B cell (primary cell): ENCODE results near the gene APIP. TPM values are rescaled to one million over a fixed set of nuclear protein-coding genes. Genes with fewer than 3 reads are reported as not detected.

Experiments
- ATAC-seq: fragments of 200-7000 bp; cut with Tn5 transposase; one replicate; pipeline ENCODE4 v1.10.0; 2021; ENCODE audit warnings: low read depth, mild to moderate bottlenecking, moderate number of reproducible peaks, moderate library complexity
- CTCF ChIA-PET: fragments of 350-600 bp; sonication (Branson Sonifier 250); formaldehyde crosslinking; loops from one replicate; lab custom pipeline; 2021; ENCODE audit warnings: antibody characterized with exemption, inconsistent platforms; lab: Charles Lee
- POLR2A ChIA-PET: fragments of 350-600 bp; sonication (Branson Sonifier 250); formaldehyde crosslinking; loops from one replicate; lab custom pipeline; 2021; ENCODE audit warnings: antibody characterized with exemption; lab: Charles Lee
- DNase-seq: peaks from one replicate; pipeline ENCODE4 v3.0.0; 2013
- H2AFZ ChIP-seq: 2 replicates; pipeline ENCODE4 v1.6.1; 2012; ENCODE audit warnings: mild to moderate bottlenecking, low read depth, low read length; ENCODE audit not compliant: insufficient read depth, poor library complexity, severe bottlenecking
- H3K27ac ChIP-seq, 2 donors: 1 replicate in 1 of 2; 2 replicates in 1 of 2; pipeline ENCODE4 v1.5.1; 2012 to 2013; ENCODE audit warnings: low read length in 2 of 2, mild to moderate bottlenecking in 2 of 2, moderate library complexity in 1 of 2
- H3K27me3 ChIP-seq, 4 experiments: fragments of 200-600 bp in 1 of 4; sonication (generic) in 1 of 4; replicated peaks in 1 of 4; 1 replicate in 2 of 4; 2 replicates in 2 of 4; pipeline versions ENCODE4 v1.6.1 to v1.7.0; 2013 to 2016; ENCODE audit warnings: low read length in 3 of 4, mild to moderate bottlenecking in 2 of 4, mixed read lengths in 1 of 4, moderate library complexity in 1 of 4; ENCODE audit not compliant: insufficient read depth in 4 of 4, control insufficient read depth in 3 of 4; ENCODE audit errors: control extremely low read depth in 1 of 4
- H3K36me3 ChIP-seq, 2 experiments: replicated peaks in 1 of 2; 1 replicate in 1 of 2; 2 replicates in 1 of 2; pipeline versions ENCODE4 v1.6.1 to v1.7.1; 2013; ENCODE audit warnings: low read length in 1 of 2; ENCODE audit not compliant: insufficient read depth in 2 of 2, control insufficient read depth in 1 of 2; ENCODE audit errors: control extremely low read depth in 1 of 2, extremely low read depth in 1 of 2
- H3K4me1 ChIP-seq, 2 donors: fragments of 200-600 bp in 1 of 2; sonication (generic) in 1 of 2; 1 replicate in 1 of 2; 2 replicates in 1 of 2; pipeline versions ENCODE4 v1.5.1 to v1.6.1; 2013 to 2017; ENCODE audit warnings: low read length in 2 of 2; ENCODE audit not compliant: control insufficient read depth in 2 of 2, insufficient read depth in 2 of 2
- H3K4me2 ChIP-seq: replicated peaks from 2 replicates; pipeline ENCODE3; 2012; ENCODE audit warnings: mild to moderate bottlenecking, low read depth, low read length; ENCODE audit not compliant: poor library complexity, severe bottlenecking
- H3K4me3 ChIP-seq, 5 experiments: fragments of 200-600 bp in 1 of 5; sonication (generic) in 1 of 5; 1 replicate in 3 of 5; 2 replicates in 2 of 5; pipeline versions ENCODE4 v1.5.1 to v1.7.0; 2011 to 2016; ENCODE audit warnings: low read length in 4 of 5, mild to moderate bottlenecking in 4 of 5, low read depth in 2 of 5, control low read depth in 1 of 5, moderate library complexity in 1 of 5; ENCODE audit not compliant: insufficient read depth in 1 of 5; ENCODE audit errors: control extremely low read depth in 1 of 5, extremely low read depth in 1 of 5
- H3K79me2 ChIP-seq: fragments of 200-600 bp; sonication (generic); one replicate; pipeline ENCODE4 v1.6.0; 2016; ENCODE audit warnings: low read length; ENCODE audit not compliant: control insufficient read depth, insufficient read depth
- H3K9ac ChIP-seq: fragments of 200-600 bp; sonication (generic); 2 replicates; pipeline ENCODE4 v1.6.1; 2017; ENCODE audit warnings: mild to moderate bottlenecking, low read length, moderate library complexity
- H3K9me3 ChIP-seq, 3 donors: one replicate each; pipeline versions ENCODE4 v1.6.1 to v1.7.1; 2013; ENCODE audit warnings: low read length in 2 of 3; ENCODE audit not compliant: control insufficient read depth in 2 of 3, insufficient read depth in 1 of 3; ENCODE audit errors: control extremely low read depth in 1 of 3
- H4K20me1 ChIP-seq: 2 replicates; pipeline ENCODE4 v1.6.0; 2012; ENCODE audit warnings: mild to moderate bottlenecking, low read length; ENCODE audit not compliant: insufficient read depth, control insufficient read depth, poor library complexity, severe bottlenecking
- H3K27ac Mint-ChIP-seq: one replicate; pipeline ENCODE4 v1.8.0; 2021; ENCODE audit warnings: mixed read lengths
- H3K27me3 Mint-ChIP-seq: one replicate; pipeline ENCODE4 v1.8.0; 2021; ENCODE audit warnings: mixed read lengths
- H3K4me1 Mint-ChIP-seq: one replicate; pipeline ENCODE4 v1.8.0; 2021; ENCODE audit warnings: mixed read lengths
- H3K4me3 Mint-ChIP-seq: one replicate; pipeline ENCODE4 v1.8.0; 2021; ENCODE audit warnings: mixed read lengths
- H3K9me3 Mint-ChIP-seq: one replicate; pipeline ENCODE4 v1.8.0; 2022; ENCODE audit warnings: mixed read lengths; ENCODE audit not compliant: insufficient read depth
- EZH2 ChIP-seq: IDR thresholded peaks from 2 replicates; pipeline ENCODE4 v1.6.1; 2012; ENCODE audit warnings: borderline replicate concordance, low read depth, mild to moderate bottlenecking, moderate library complexity, low read length; ENCODE audit not compliant: insufficient read depth, poor library complexity, severe bottlenecking
- WGBS: methylation state at CpG from one replicate; pipeline ENCODE4 v1.1.5; 2013; ENCODE audit warnings: missing lambda C conversion rate; ENCODE audit not compliant: insufficient coverage; 5-methylcytosine and 5-hydroxymethylcytosine counted together
- intact Hi-C: fragments of 100-400 bp; cut with micrococcal nuclease; formaldehyde crosslinking; loops from one replicate; pipeline ENCODE4 v1.10.0; 2022
- polyA plus RNA-seq: library from polyadenylated mRNA; depleted of rRNA; stranded (reverse); fragments of >200 nt; gene quantifications from 2 replicates; pipeline ENCODE4 v1.2.3, GENCODE V29; 2012
- total RNA-seq, 2 donors: library from RNA; stranded (reverse); fragments of 120-200 nt in 1 of 2; gene quantifications; 1 replicate in 1 of 2; 2 replicates in 1 of 2; pipeline versions ENCODE4 v1.2.3 to v1.2.4, GENCODE V29; 2013 to 2022
- TF ChIP-seq, protein P1 (sequence below): fragments of 200-600 bp; IDR thresholded peaks from one replicate; pipeline ENCODE4 v1.8.0; 2022; ENCODE audit warnings: antibody characterized with exemption, mild to moderate bottlenecking

The APIP gene
- total and polyA plus RNA-seq, 2 donors (not counting 1 experiment from before 2014, with no cell fraction given), result 6.1 to 19.4 TPM

DNA sequence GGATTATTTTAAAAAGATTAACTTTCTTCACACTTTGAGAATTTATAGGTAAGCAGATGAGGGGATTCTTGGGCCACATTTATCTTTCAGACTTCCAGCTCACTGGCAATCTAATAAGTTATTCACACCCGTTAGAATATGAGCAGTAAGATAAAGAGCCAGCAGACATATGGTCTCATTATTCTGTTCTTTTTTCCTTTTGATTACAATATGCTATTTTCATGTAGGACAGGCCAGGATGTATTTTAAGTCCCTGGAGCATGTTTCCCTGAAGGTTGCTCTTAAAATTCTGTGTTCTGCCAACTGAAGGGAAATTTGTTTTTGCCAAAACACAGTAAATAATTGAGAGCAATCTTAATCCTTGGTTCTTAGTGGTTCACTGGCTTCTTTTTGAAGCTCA, 22.4 kb upstream of the APIP start:
- ATAC-seq, result no peak
- H2AFZ ChIP-seq, result no peak overlapping the region
- no peaks in the 10 kb centered on the region for H3K4me1 ChIP-seq
- H3K27me3 ChIP-seq, result no peaks in the 10 kb centered on the region
- ChIA-PET POLR2A (no interaction called here), CTCF (no interaction called here)
- H3K4me3 ChIP-seq, result no peak overlapping the region
- peaks cover 6% of the 10 kb centered on the region for H3K79me2 ChIP-seq
- TF ChIP-seq, protein P1, sequence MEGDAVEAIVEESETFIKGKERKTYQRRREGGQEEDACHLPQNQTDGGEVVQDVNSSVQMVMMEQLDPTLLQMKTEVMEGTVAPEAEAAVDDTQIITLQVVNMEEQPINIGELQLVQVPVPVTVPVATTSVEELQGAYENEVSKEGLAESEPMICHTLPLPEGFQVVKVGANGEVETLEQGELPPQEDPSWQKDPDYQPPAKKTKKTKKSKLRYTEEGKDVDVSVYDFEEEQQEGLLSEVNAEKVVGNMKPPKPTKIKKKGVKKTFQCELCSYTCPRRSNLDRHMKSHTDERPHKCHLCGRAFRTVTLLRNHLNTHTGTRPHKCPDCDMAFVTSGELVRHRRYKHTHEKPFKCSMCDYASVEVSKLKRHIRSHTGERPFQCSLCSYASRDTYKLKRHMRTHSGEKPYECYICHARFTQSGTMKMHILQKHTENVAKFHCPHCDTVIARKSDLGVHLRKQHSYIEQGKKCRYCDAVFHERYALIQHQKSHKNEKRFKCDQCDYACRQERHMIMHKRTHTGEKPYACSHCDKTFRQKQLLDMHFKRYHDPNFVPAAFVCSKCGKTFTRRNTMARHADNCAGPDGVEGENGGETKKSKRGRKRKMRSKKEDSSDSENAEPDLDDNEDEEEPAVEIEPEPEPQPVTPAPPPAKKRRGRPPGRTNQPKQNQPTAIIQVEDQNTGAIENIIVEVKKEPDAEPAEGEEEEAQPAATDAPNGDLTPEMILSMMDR, result no peak
- TF ChIP-seq EZH2, result no peak
- no peak for DNase-seq
- H3K9me3 Mint-ChIP-seq, result no peaks in the 10 kb centered on the region
- no peaks in the 10 kb centered on the region for H3K27me3 Mint-ChIP-seq
- no CpG with 5 or more reads among the region's 1 CpG for WGBS
- H3K4me2 ChIP-seq, result no peak overlapping the region
- H3K4me3 Mint-ChIP-seq, result no peak overlapping the region
- H4K20me1 ChIP-seq, result no peaks in the 10 kb centered on the region
- H3K36me3 ChIP-seq, result peaks cover 1 to 3% of the 10 kb centered on the region in 2 experiments
- no peak overlapping the region for H3K9ac ChIP-seq
- intact Hi-C loops, result no loop called here
- H3K4me1 Mint-ChIP-seq, result peaks cover 13% of the 10 kb centered on the region
- no peak overlapping the region for H3K27ac Mint-ChIP-seq
- H3K9me3 ChIP-seq, result no peaks in the 10 kb centered on the region
- H3K27ac ChIP-seq, result no peak overlapping the region

DNA sequence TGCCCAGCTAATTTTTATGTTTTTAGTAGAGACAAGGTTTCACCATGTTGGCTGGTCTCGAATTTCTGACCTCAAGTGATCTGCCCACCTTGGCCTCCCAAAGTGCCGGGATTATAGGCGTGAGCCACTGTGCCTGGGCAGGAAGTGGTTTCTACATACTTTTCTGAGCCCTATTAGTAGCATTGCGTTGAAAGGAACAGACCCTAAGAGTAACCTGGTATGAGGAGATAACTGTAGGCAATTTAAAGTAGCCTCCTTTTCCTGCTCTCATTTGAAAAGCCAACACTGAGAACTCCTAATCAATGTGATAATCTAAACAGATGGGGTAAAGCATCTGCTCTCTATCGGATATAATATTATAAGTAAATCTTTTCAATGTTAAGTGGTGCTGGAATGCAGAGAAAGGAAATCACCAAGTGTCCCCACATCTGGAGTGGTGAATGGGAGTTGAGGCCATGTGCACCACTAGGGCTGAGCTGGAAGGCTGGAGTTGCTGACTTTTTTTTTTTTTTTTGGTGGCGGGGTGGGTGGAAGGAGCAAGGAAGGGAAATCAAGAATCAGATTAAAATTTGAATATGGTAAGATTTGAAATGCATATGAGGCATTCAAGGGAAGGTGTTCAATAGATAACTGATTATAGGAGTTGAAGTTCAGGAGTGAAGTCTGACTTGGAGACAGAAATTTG, 20.9 kb upstream of the APIP start:
- Mint-ChIP-seq H3K4me1 (peaks cover 13% of the 10 kb centered on the region), H3K9me3 (no peaks in the 10 kb centered on the region), H3K4me3 (no peak overlapping the region), H3K27ac (no peak overlapping the region), H3K27me3 (no peaks in the 10 kb centered on the region)
- ATAC-seq (no peak), DNase-seq (no peak)
- H3K4me3 ChIP-seq, result no peak overlapping the region
- intact Hi-C loops, result no loop called here
- H4K20me1 ChIP-seq, result no peaks in the 10 kb centered on the region
- H3K27me3 ChIP-seq, result no peaks in the 10 kb centered on the region
- no peak overlapping the region for H3K4me2 ChIP-seq
- peaks cover 6% of the 10 kb centered on the region for H3K79me2 ChIP-seq
- ChIA-PET CTCF (no interaction called here), POLR2A (no interaction called here)
- no CpG with 5 or more reads among the region's 6 CpGs for WGBS
- no peak overlapping the region for H2AFZ ChIP-seq
- no peaks in the 10 kb centered on the region for H3K4me1 ChIP-seq
- H3K36me3 ChIP-seq, result peaks cover 1 to 15% of the 10 kb centered on the region in 2 experiments
- TF ChIP-seq, protein P1, result no peak
- TF ChIP-seq EZH2, result no peak
- H3K9me3 ChIP-seq, result no peaks in the 10 kb centered on the region
- no peak overlapping the region for H3K9ac ChIP-seq
- H3K27ac ChIP-seq, result no peak overlapping the region
